HG03565 (cell line): ENCODE measurements around the gene UGT1A4.
"Not testable (repeated sequence)": the region's sequence is repeated elsewhere in the genome, so short reads cannot be mapped to it uniquely, and the experiment has no call there.

ENCODE experiments used
- ATAC-seq: cut with Tn5 transposase; IDR thresholded peaks from one replicate; pipeline ENCODE4 v1.9.1; 2021; ENCODE audit warnings: mild to moderate bottlenecking, moderate library complexity; ENCODE audit not compliant: unreplicated experiment

Gene UGT1A4

DNA sequence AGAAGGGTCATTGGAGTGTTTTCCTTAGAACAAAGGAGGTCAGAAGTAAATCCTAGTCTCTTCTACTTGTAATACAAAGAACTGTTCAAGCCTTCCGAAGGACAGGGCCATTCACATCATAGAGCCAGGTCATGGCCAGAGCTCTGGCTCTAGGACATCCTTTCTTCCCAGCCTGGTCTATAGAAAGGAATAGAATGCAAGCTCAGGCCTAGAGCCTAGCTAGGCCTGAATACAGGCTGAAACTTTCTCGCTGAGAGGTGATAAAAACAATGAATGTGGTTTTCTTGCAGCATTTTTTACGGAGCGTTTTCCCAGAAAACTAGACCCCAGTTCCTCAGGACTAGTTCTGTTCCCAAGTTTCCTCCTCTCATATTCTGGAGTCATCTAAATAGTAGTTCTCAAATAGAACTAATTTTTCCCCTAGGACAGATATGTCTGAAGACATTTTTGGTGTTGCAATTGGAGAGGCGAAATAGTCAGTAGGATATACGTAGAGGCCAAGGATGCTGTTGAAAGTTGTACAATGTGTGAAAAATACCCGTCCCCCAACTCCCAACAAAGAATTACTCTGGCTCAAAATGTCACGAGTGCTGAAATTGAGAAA lies 19.0 kb upstream of the UGT1A4 start:
- no peak for ATAC-seq

DNA sequence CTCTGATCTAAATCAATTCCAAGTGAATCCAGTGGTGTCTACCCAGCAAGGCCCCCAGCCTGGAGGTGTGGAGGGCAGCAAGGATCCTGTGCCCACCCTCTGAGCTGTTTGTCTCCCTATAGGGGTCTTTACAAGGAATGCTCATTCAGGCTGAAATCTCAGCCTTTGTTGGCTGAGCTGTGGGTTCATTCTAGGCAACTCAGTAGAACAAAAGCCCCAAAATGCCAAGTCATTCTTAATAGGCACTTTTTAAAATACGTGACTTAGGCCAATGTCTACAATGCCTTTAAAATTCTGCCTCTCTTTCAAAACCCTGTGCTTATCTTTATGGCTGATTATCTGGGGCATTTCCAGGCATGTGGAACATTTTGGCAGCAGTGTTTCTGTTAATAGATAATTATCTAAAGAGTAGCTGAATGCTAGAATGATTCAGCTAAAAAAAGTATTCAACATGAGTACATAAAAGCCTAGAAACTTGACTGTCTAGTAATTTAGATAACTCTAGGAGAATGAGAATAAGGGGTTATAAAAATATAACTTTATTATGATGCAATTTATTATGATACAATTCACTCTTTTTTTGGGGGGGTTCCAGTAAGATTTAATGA lies 18.4 kb upstream of the UGT1A4 start:
- ATAC-seq: no peak

DNA sequence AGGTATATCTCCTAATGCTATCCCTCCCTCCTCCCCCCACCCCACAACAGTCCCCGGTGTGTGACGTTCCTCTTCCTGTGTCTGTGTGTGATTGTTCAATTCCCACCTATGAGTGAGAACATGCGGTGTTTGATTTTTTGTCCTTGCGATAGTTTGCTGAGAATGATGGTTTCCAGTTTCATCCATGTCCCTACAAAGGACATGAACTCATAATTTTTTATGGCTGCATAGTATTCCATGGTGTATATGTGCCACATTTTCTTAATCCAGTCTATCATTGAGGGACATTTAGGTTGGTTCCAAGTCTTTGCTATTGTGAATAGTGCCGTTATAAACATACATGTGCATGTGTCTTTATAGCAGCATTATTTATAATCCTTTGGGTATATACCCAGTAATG lies 17.7 kb upstream of the UGT1A4 start:
- ATAC-seq: not testable (repeated sequence)

- no peak for ATAC-seq
Observed at GRCh38 chr2:233702238-233702637, 16.3 kb upstream of the UGT1A4 start.

- no peak for ATAC-seq
Observed at GRCh38 chr2:233705911-233706506, 12.5 kb upstream of the UGT1A4 start.

- no peak for ATAC-seq
Observed at GRCh38 chr2:233706720-233707119, 11.8 kb upstream of the UGT1A4 start.

DNA sequence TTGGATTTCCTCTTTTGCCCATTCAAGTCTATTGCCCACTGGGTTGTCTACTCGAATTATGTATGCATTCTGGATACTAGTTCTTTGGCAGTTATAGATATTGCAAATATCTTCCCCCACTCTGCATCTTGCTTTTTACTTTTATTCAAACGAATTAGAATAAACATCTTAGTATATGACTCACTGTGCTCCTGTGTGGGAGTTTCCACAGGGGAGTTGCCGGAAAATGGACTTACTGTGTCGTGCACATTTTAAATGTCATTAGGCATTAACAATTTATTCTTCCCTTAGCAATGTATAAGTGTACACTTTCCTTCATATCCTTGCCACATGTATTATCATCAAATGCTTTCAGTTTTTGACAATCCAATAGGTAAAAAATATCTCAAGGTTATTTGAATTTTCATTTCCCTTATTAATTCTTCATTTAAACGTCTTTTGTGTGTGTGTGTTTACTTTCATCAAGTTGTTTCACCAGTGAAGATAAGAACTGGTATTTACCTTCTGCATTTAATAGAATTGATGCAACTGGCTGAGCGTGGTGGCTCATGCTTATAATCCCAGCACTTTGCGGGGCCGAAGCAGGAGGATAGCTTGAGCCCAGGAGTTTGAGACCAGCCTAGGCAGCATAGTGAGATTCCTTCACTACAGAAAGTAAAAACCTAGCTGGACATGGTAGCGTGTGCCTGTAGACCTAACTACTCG lies 10.4 kb upstream of the UGT1A4 start:
- ATAC-seq: no peak

- ATAC-seq: no peak
Observed at GRCh38 chr2:233708942-233709341, 9.6 kb upstream of the UGT1A4 start.

- no peak for ATAC-seq
Observed at GRCh38 chr2:233711312-233712008, 7.1 kb upstream of the UGT1A4 start.

GRCh38 chr2:233712611-233713261 lies 5.8 kb upstream of the UGT1A4 start, which contains the start of gene UGT1A5:
Gene UGT1A5, plus strand, starts transcription at chr2:233712907. Its CDS starts 85 bp downstream, at chr2:233712992.
- ATAC-seq: no peak

GRCh38 chr2:233713262-233713615 lies 5.3 kb upstream of the UGT1A4 start:
- no peak for ATAC-seq

DNA sequence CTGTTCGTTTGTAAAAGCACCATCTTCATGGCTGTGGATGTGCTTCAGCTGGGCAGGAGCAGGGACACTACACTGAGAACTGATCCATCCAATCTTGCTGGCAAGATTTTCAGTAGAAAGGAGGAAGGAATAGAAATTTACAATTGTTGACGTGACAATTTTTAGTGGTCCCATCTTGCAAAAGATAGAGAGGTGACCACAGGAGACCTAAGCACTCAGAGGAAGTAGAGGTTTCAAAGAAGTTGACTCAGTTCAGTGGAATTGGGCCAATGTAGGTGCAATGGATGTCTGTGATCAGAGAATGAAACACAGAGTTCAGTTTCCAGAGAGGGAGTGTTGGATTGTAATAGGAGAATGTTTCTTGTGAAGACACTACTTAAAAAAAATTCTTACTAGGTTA lies 4.4 kb upstream of the UGT1A4 start:
- no peak for ATAC-seq

DNA sequence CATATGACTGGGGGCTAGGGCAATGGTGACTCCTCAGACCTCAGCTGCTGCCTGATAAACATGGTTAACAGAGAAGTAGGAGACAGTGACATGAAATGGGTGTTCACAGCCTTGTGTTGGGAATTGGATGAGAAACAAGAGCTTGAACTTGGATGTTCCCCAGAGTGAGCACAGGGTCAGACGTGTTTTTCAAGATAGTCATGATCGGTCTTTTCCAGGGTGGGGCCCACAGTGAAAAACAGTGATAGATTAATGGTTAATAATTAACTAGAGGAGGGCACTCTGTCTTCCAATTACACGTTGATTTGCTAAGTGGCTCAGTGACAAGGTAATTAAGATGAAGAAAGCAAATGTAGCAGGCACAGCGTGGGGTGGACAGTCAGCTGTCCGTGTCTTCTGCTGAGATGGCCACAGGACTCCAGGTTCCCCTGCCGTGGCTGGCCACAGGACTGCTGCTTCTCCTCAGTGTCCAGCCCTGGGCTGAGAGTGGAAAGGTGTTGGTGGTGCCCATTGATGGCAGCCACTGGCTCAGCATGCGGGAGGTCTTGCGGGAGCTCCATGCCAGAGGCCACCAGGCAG lies 10.3 kb downstream of the UGT1A4 start, which contains the start of gene UGT1A3:
Gene UGT1A3, plus strand, starts transcription at position 320 of the 579 bp plus-strand sequence. Its CDS starts 85 bp downstream, at position 405.
- no peak for ATAC-seq

DNA sequence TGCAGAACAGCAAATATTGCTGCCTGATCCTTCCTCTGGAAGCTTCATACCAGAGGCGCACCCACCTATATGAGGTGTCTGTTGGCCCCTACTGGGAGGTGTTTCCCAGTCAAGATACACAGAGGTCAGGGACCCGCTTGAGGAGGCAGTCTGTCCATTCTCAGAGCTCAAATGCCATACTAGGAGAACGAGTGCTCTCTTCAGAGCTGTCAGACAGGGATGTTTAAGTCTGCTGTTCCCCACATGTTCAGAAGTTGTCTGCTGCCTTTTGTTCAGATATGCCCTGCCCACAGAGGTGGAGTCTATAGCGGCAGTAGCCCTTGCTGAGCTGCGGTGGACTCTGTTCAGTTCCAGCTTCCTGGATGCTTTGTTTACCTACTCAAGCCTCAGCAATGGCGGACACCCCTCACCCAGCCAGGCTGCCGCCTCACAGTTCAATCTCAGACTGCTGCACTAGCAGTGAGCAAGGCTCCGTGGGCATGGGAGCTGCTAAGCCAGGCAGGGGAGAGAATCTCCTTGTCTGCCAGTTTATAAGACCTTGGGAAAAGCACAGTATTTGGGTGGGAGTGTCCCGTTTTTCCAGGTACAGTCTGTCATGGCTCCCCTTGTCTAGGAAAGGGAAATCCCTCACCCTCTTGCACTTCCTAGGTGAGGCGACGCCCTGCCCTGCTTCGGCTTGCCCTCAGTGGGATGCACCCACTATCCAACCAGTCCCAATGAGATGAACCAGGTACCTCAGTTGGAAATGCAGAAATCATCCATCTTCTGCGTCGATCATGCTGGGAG lies 18.5 kb downstream of the UGT1A4 start:
- ATAC-seq: not testable (repeated sequence)

DNA sequence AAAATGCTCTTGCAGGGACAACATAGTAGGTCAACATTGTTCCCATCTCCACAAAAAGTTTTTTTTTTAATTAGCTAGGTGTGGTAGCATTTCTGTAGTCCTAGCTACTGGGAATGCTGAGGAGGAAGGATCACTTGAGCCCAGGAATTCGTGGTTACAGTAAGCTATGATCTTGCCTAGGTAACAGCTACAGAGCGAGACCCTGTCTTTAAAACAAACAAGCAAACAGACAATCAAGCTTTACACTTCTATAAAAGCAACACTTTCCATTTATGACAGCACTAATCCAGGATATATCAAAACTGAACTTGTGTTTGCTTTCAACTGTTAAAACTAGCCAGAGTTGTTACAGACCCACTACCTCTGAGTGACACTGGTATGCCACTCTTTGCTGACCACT lies 22.3 kb downstream of the UGT1A4 start:
- ATAC-seq: no peak

GRCh38 chr2:233743464-233744259 lies 25.1 kb downstream of the UGT1A4 start:
- ATAC-seq: no peak

DNA sequence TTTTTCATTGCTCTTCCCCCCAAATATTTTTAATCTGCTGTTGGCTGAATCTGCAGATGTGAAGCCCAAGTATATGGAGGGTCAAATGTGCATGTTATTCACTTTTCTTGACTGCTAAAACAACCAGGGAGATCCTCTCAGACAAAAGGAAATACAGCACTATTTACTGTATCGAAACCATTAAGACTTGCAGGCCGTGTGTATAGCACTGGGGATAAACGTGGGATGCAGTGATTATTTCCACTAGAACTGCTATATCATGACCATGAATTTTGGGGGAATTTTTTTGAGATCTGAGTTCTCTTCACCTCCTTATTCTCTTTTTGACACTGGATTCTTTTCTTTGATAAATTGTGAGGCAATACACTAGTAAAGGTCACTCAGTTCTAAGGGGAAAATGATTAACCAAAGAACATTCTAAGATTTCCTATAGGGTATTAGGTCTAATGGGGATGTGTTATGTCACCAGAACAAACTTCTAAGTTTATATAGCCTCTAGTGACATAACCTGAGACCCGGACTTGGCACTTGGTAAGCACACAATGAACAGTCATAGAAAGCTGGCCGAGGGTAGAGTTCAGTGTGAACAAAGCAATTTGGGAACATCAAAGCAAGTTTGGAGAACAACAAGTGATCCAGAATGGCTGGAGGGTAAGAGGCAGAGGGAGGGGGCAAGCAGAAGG lies 26.7 kb downstream of the UGT1A4 start:
- ATAC-seq: no peak

GRCh38 chr2:233745838-233746237 lies 27.3 kb downstream of the UGT1A4 start:
- not testable (repeated sequence) for ATAC-seq
